Measurements from ENCODE around the gene MGMT.

The MGMT gene

GRCh38 chr10:129808092-129808983 is 341.3 kb downstream of the MGMT start:
- ATAC-seq (ENCODE audit: low read depth): no peak
- Mint-ChIP-seq H3K9me3 (peaks cover 11% of the 10 kb centered on the region), H3K27me3 (peaks cover 1% of the 10 kb centered on the region), H3K27ac (no peak overlapping the region), H3K4me3 (no peak overlapping the region), H3K36me3 (peaks cover 6% of the 10 kb centered on the region), H3K4me1 (no peaks in the 10 kb centered on the region)
- no peak for DNase-seq (ENCODE audit: low spot score in 2 of 2)

DNA sequence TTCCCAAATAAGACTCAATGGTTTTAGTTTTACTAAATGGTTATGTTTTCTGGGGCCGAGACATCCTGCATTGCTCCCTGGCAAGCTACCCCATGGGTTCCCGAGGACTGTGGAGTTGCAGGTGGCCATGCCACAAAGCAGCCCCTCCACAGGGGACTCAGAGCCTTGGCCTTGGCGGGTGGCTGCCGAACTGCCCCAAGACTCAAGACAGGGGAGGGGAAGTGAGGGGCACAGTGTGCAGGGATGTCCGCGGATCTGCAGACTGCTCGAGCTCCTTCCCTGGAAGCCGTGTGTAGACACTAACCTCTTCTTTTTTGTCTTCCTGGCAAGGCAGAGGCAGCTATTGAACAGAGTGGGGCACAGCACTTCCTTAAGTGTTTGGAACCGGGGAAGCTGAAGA is 342.4 kb downstream of the MGMT start:
- Mint-ChIP-seq H3K4me3 (no peak overlapping the region), H3K9me3 (peaks cover 6% of the 10 kb centered on the region), H3K4me1 (no peaks in the 10 kb centered on the region), H3K27ac (no peak overlapping the region), H3K27me3 (peaks cover 2% of the 10 kb centered on the region), H3K36me3 (peaks cover 5% of the 10 kb centered on the region)
- no peak for ATAC-seq (ENCODE audit: low read depth)
- DNase-seq (ENCODE audit: low spot score in 2 of 2): no peak

- Mint-ChIP-seq H3K4me1 (no peaks in the 10 kb centered on the region), H3K27ac (no peak overlapping the region), H3K36me3 (peaks cover 5% of the 10 kb centered on the region), H3K27me3 (peaks cover 2% of the 10 kb centered on the region), H3K4me3 (no peak overlapping the region), H3K9me3 (peaks cover 5% of the 10 kb centered on the region)
- DNase-seq (ENCODE audit: low spot score in 2 of 2) (no peak), ATAC-seq (ENCODE audit: low read depth) (no peak)
Observed at GRCh38 chr10:129809841-129810240, 342.8 kb downstream of the MGMT start.

DNA sequence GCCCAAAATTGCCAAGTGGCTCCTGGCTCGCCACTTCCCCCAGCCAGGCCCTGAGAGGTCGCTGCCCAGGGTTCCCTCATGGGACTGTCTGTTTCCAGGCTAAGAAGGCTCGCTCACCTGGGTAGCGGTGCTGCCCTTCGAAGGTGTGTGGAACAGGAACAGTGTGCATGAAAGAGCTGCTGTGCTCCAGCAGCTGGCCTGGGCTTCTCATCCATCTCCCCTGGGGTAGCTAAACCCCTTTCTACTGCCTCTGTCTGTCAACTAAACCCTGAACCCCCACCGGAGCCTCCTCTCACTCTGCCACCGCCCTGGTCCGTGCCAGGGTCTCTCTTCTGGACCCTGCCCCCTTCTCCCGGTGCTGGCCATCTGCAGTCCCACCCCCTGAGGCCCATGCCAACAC is 344.2 kb downstream of the MGMT start:
- Mint-ChIP-seq H3K4me1 (no peaks in the 10 kb centered on the region), H3K4me3 (no peak overlapping the region), H3K36me3 (peaks cover 5% of the 10 kb centered on the region), H3K27ac (no peak overlapping the region), H3K27me3 (peaks cover 4% of the 10 kb centered on the region), H3K9me3 (peaks cover 4% of the 10 kb centered on the region)
- ATAC-seq (ENCODE audit: low read depth) (no peak), DNase-seq (ENCODE audit: low spot score in 2 of 2) (no peak)

DNA sequence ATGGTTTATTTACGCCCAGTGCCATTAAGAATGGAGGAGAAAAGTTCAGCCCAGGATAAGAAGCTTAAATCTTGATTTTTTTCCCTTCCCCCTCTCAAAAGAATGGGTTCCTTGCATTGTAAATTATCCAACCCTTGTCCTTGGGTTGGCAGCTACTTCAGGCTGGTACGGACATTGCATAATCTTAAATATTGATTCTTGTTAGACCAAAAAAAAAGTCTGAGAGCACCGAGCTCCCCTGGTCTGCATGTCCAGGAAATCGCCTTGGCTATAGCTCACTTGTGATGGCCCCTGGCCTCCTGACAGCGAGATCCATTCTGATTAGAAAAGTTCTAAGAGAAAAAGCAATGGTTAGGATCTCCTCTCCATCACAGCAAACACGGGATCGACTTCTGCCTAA is 345.4 kb downstream of the MGMT start:
- peaks cover 2% of the 10 kb centered on the region for H3K36me3 Mint-ChIP-seq
- no peak overlapping the region for H3K27ac Mint-ChIP-seq
- no peaks in the 10 kb centered on the region for H3K4me1 Mint-ChIP-seq
- H3K9me3 Mint-ChIP-seq: no peaks in the 10 kb centered on the region
- no peak for DNase-seq (ENCODE audit: low spot score in 2 of 2)
- no peak for ATAC-seq (ENCODE audit: low read depth)
- peaks cover 4% of the 10 kb centered on the region for H3K27me3 Mint-ChIP-seq
- no peak overlapping the region for H3K4me3 Mint-ChIP-seq

GRCh38 chr10:129814681-129815646 is 347.9 kb downstream of the MGMT start:
- DNase-seq (ENCODE audit: low spot score in 2 of 2) (no peak), ATAC-seq (ENCODE audit: low read depth) (no peak)
- no peak overlapping the region for H3K4me3 Mint-ChIP-seq
- H3K9me3 Mint-ChIP-seq: no peaks in the 10 kb centered on the region
- peaks cover 6% of the 10 kb centered on the region for H3K27me3 Mint-ChIP-seq
- H3K27ac Mint-ChIP-seq: no peak overlapping the region
- no peaks in the 10 kb centered on the region for H3K36me3 Mint-ChIP-seq
- H3K4me1 Mint-ChIP-seq: no peaks in the 10 kb centered on the region

DNA sequence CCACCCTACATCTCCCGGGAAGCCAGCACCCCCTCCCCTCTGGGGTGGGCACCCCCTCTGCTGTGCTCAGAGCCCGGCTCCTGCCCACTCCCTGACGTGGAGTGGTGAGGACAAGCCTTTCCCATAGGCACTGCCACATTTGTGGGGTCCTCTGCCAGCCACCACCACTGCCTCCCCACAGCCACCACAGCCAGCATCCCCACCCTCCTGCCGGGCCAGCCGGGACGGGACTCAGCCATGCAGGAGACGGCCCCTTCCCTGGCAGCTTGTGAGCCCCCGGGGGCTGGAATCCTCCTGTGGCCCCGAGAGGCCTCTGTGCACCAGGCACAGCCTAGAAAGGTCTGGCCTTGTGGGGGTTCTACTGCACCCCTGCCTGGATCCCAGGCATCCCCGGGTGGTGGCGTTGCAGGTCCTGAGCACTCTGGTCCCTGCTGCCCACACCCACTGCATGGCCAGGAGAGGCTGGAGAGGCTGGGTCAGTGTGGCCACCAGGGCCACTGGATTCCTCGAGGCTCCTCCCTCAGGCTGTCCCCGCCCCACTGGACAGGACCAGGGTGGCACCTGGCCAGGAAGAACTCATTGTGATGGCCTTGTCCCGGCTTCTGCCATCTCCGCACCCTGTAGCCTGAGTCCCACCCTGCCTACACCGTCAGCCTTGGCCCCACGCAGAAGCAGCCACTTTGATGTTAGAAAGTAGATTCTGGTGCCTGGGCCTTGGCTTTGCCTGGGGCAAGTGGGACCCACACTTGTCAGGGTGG is 349.0 kb downstream of the MGMT start:
- DNase-seq (ENCODE audit: low spot score in 2 of 2) (no peak), ATAC-seq (ENCODE audit: low read depth) (no peak)
- Mint-ChIP-seq H3K36me3 (no peaks in the 10 kb centered on the region), H3K9me3 (no peaks in the 10 kb centered on the region), H3K4me1 (no peaks in the 10 kb centered on the region), H3K27ac (no peak overlapping the region), H3K27me3 (peaks cover 6% of the 10 kb centered on the region), H3K4me3 (no peak overlapping the region)

DNA sequence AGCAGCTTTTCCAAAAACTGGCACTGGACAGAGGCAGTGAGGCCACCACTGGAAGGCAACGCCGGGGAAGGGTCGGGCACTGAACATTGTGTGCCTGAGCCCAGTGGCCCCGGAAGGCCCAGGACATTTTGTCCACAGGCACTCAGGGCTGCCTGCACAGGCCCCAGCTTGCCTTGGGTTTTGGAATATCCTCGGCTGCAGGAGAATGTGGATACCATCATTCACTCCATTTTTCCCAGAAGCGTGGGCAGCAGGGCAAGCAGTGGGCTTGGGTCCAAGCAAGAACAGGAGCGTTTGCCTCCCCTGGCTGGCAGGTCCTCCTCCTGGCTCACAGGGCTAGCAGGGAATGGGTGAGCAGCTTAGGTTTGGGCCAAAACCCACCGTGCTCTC is 349.6 kb downstream of the MGMT start:
- Mint-ChIP-seq H3K27ac (no peak overlapping the region), H3K4me3 (no peak overlapping the region), H3K36me3 (no peaks in the 10 kb centered on the region), H3K4me1 (no peaks in the 10 kb centered on the region), H3K9me3 (no peaks in the 10 kb centered on the region), H3K27me3 (peaks cover 6% of the 10 kb centered on the region)
- DNase-seq (ENCODE audit: low spot score in 2 of 2): no peak
- ATAC-seq (ENCODE audit: low read depth): no peak
